Measurements from ENCODE around the gene STARD3. TPM values are rescaled to one million over a fixed set of nuclear protein-coding genes. Genes with fewer than 3 reads are reported as not detected.
"Not testable (repeated sequence)": the region's sequence is repeated elsewhere in the genome, so short reads cannot be mapped to it uniquely, and the experiment has no call there.

The STARD3 gene
- total and polyA plus RNA-seq, 7 donors = 21.0 to 59.2 (median 37.0) TPM

DNA sequence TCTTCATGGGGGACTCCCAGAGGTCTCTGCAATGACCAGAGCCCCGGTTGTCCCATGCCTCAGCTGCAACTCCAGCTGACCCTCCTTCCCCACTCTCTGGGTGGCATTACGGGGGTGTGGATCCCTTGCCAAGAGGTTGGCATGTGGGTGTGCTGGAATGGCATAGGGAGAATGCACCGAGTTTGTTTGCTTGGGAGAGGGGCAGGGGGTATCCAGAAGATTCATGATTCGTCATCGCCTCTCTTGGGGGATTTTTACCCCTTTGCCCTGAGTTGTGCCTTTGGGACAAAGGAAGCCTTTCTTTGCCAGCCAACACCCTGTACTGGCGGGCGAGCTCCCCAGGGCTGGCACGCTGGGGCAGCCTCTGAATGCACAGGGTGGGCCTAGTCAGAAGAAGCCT is 69.4 kb downstream of the STARD3 start:
- Histone ChIP-seq H3K36me3 (peaks cover 0 to 45% (median 26%) of the 10 kb centered on the region in 4 donors), H3K4me3 (no peak overlapping the region), H3K9me3 (no peaks in the 10 kb centered on the region), H3K4me1 (peaks cover 0 to 26% (median 18%) of the 10 kb centered on the region in 4 donors), H3K27me3 (no peaks in the 10 kb centered on the region), H3K27ac (peak overlapping the region in 3 of 4 donors; percentile 42 to 55 (median 52))
- DNase-seq = no peak
- TF ChIP-seq EP300 (IDR thresholded peaks at IDR 0.05) (no peak), POLR2AphosphoS5 (IDR thresholded peaks at IDR 0.05) (no peak)
- TF ChIP-seq, protein P1, sequence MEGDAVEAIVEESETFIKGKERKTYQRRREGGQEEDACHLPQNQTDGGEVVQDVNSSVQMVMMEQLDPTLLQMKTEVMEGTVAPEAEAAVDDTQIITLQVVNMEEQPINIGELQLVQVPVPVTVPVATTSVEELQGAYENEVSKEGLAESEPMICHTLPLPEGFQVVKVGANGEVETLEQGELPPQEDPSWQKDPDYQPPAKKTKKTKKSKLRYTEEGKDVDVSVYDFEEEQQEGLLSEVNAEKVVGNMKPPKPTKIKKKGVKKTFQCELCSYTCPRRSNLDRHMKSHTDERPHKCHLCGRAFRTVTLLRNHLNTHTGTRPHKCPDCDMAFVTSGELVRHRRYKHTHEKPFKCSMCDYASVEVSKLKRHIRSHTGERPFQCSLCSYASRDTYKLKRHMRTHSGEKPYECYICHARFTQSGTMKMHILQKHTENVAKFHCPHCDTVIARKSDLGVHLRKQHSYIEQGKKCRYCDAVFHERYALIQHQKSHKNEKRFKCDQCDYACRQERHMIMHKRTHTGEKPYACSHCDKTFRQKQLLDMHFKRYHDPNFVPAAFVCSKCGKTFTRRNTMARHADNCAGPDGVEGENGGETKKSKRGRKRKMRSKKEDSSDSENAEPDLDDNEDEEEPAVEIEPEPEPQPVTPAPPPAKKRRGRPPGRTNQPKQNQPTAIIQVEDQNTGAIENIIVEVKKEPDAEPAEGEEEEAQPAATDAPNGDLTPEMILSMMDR (IDR thresholded peaks at IDR 0.05) = no peak
- intact Hi-C loops (cut with DNase I) = no loop called here
- WGBS, 2 donors = 19 to 66% methylated on average over 8 of the region's 8 CpGs

DNA sequence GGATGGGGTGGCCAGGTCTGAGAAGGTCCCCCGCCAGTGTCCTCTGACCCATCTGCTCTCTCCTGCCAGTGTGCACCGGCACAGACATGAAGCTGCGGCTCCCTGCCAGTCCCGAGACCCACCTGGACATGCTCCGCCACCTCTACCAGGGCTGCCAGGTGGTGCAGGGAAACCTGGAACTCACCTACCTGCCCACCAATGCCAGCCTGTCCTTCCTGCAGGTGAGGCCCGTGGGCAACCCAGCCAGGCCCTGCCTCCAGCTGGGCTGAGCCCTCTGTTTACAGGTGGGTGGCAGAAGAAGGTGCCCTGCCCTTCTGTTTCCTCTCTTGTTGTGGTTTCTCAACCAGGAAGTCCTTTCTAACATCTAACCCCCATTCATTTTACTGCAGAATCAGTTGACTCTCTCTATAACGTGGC is 70.0 kb downstream of the STARD3 start:
- Histone ChIP-seq H3K27ac (peak overlapping the region in 2 of 4 donors; percentile 42 to 55), H3K4me1 (peaks cover 0 to 20% (median 14%) of the 10 kb centered on the region in 4 donors), H3K36me3 (peaks cover 0 to 50% (median 31%) of the 10 kb centered on the region in 4 donors), H3K9me3 (no peaks in the 10 kb centered on the region), H3K27me3 (no peaks in the 10 kb centered on the region), H3K4me3 (no peak overlapping the region)
- WGBS, 2 donors = 15 to 53% methylated on average over 7 of the region's 7 CpGs
- TF ChIP-seq POLR2A (IDR thresholded peaks at IDR 0.05) = no peak
- TF ChIP-seq EP300 (IDR thresholded peaks at IDR 0.05) = no peak
- TF ChIP-seq, protein P1 (IDR thresholded peaks at IDR 0.05) = no peak
- TF ChIP-seq POLR2AphosphoS5 (IDR thresholded peaks at IDR 0.05) = no peak
- DNase-seq = no peak
- intact Hi-C loops (cut with DNase I) = no loop called here

DNA sequence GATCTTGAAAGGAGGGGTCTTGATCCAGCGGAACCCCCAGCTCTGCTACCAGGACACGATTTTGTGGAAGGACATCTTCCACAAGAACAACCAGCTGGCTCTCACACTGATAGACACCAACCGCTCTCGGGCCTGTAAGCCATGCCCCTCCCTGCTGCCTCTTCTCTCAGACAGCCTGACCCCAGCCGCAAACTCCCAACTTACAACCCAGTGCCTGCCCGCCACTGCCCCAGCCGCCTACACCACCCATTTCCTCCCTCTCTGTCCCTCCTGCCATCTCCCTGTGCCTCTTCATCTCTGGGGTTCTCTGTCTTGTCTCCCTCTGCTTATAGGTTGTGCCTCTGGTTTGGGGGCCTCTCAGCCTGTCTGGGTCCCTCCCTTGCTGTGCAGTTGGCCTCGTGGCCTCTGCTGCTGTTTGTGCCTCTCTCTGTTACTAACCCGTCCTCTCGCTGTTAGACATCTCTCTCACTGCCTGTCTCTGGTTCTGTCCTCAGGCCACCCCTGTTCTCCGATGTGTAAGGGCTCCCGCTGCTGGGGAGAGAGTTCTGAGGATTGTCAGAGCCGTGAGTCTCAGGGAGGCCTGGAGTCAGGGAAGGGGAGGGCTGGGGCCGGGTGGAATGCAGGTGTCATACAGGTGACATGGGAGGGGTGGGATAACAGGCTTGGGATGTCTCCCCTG is 72.5 kb downstream of the STARD3 start:
- intact Hi-C loops (cut with DNase I) = no loop called here
- H3K4me3 ChIP-seq = no peak overlapping the region
- TF ChIP-seq, protein P1 (IDR thresholded peaks at IDR 0.05) = no peak
- TF ChIP-seq POLR2A (IDR thresholded peaks at IDR 0.05) = no peak
- TF ChIP-seq POLR2AphosphoS5 (IDR thresholded peaks at IDR 0.05) = no peak
- no peak for TF ChIP-seq EP300 (IDR thresholded peaks at IDR 0.05)
- H3K9me3 ChIP-seq = no peaks in the 10 kb centered on the region
- H3K36me3 ChIP-seq = peaks cover 0 to 62% (median 38%) of the 10 kb centered on the region in 4 donors
- DNase-seq = no peak
- no peak overlapping the region for H3K27ac ChIP-seq
- peaks cover 0 to 13% (median 10%) of the 10 kb centered on the region in 4 donors for H3K4me1 ChIP-seq
- 85 to 89% methylated on average over 14 of the region's 14 CpGs for WGBS, 2 donors
- H3K27me3 ChIP-seq = no peaks in the 10 kb centered on the region

DNA sequence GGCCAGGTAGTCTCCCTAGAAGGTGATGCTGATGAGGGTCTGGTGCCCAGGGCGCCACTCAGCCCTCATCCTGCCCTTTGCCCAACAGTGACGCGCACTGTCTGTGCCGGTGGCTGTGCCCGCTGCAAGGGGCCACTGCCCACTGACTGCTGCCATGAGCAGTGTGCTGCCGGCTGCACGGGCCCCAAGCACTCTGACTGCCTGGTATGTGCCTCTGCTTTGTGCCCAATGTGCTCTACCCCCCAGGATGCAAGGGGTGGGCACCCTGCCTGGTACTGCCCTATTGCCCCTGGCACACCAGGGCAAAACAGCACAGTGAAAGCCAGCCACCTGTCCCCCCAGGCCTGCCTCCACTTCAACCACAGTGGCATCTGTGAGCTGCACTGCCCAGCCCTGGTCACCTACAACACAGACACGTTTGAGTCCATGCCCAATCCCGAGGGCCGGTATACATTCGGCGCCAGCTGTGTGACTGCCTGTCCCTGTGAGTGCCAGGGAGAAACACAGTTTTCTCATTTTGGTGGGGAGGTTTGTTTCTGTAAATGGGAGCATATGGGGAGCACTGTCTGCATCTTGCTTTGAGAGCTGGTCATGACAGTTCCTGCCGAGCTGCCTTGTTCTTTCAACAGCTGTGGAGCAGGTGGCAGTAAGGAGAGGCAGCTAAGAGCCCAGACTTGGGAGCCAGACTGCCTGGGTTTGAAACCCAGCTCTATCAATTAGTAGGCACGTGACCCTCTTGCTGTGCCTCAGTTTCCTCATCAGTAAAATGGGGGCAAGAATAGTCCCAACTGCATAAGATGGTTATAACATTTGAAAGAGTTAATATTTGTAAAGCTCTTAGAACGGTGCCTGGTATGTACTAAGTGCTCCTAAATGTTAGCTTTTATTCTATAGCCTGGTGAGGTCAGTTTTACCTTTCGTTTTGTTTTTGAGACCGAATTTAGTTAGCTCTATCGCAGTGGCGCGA is 73.3 kb downstream of the STARD3 start:
- no peak overlapping the region for H3K27ac ChIP-seq
- no peaks in the 10 kb centered on the region for H3K9me3 ChIP-seq
- WGBS, 2 donors = 89 to 92% methylated on average over 20 of the region's 20 CpGs
- no peaks in the 10 kb centered on the region for H3K27me3 ChIP-seq
- TF ChIP-seq, protein P1 (IDR thresholded peaks at IDR 0.05) = no peak
- no peak for TF ChIP-seq POLR2AphosphoS5 (IDR thresholded peaks at IDR 0.05)
- TF ChIP-seq EP300 (IDR thresholded peaks at IDR 0.05) = no peak
- no peak for TF ChIP-seq POLR2A (IDR thresholded peaks at IDR 0.05)
- H3K4me3 ChIP-seq = no peak overlapping the region
- peaks cover 0 to 5% (median 1%) of the 10 kb centered on the region in 4 donors for H3K4me1 ChIP-seq
- intact Hi-C loops (cut with DNase I) = no loop called here
- no peak for DNase-seq
- peaks cover under 1 to 68% (median 38%) of the 10 kb centered on the region in 4 donors for H3K36me3 ChIP-seq

DNA sequence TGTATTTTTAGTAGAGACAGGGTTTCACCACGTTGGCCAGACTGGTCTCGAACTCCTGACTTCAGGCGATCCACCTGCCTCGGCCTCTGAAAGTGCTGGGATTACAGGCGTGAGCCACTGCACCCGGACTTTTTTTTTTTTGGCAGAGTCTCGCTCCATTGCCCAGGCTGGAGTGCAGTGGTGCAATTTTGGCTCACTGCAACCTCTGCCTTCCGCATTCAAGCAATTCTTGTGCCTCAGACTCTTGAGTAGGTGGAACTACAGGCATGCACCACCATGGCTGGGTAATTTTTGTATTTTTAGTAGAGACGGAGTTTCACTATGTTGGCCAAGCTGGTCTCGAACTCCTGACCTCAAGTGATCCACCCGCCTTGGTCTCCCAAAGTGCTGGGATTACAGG is 74.1 kb downstream of the STARD3 start:
- H3K4me1 ChIP-seq; H3K4me3 ChIP-seq; H3K27ac ChIP-seq; intact Hi-C loops (cut with DNase I); DNase-seq; H3K27me3 ChIP-seq; H3K9me3 ChIP-seq: not testable (repeated sequence)
- peaks cover 9 to 76% (median 45%) of the 10 kb centered on the region in 4 donors for H3K36me3 ChIP-seq
- WGBS, 2 donors = 89 to 91% methylated on average over 11 of the region's 11 CpGs

Data from sigmoid colon (tissue), 7 donors.